Left ventricle myocardium inferior (tissue), 1 donor: ENCODE data around the gene GADD45A. TPM values are rescaled to one million over a fixed set of nuclear protein-coding genes. Genes with fewer than 3 reads are reported as not detected.
A peak's percentile ranks its signal among the peaks of the same experiment; 100 is the strongest.

Source experiments
- DNase-seq: peaks from one replicate; pipeline ENCODE4 v3.0.0-alpha.2; 2020
- H3K27ac ChIP-seq: fragments of 200-600 bp; replicated peaks from 2 replicates; pipeline ENCODE4 v1.8.0; 2021
- H3K27me3 ChIP-seq: fragments of 200-600 bp; 2 replicates; pipeline ENCODE4 v1.8.0; 2021; ENCODE audit warnings: low read depth
- H3K36me3 ChIP-seq: fragments of 200-600 bp; 2 replicates; pipeline ENCODE4 v1.8.0; 2021
- H3K4me1 ChIP-seq: fragments of 200-600 bp; 2 replicates; pipeline ENCODE4 v1.8.0; 2021
- H3K4me3 ChIP-seq: fragments of 200-600 bp; 2 replicates; pipeline ENCODE4 v1.8.0; 2021; ENCODE audit warnings: mild to moderate bottlenecking, moderate library complexity
- H3K9me3 ChIP-seq: fragments of 200-600 bp; replicated peaks from 2 replicates; pipeline ENCODE4 v1.8.0; 2021
- intact Hi-C: fragments of 100-400 bp; cut with micrococcal nuclease; formaldehyde crosslinking; loops from one replicate; pipeline ENCODE4 v1.11.0; 2022
- total RNA-seq: library from RNA; stranded (reverse); fragmentation: NEBNext Ultra II Directional; extraction: Animal tissue kit (Norgen Biotek cat#: 25700); gene quantifications from one replicate; pipeline ENCODE4 v1.2.1, GENCODE V29; 2021
- TF ChIP-seq, protein P1 (sequence below): fragments of 200-600 bp; IDR thresholded peaks from 2 replicates; pipeline ENCODE4 v1.8.0; 2021; ENCODE audit warnings: antibody characterized with exemption, mild to moderate bottlenecking, borderline replicate concordance
- donor health status: DM: no; HTN: yes; CAD: no; lungs with severe emphysema.

Gene GADD45A
- total RNA-seq, 1 donor from 2014 or later: 65.0 TPM

DNA sequence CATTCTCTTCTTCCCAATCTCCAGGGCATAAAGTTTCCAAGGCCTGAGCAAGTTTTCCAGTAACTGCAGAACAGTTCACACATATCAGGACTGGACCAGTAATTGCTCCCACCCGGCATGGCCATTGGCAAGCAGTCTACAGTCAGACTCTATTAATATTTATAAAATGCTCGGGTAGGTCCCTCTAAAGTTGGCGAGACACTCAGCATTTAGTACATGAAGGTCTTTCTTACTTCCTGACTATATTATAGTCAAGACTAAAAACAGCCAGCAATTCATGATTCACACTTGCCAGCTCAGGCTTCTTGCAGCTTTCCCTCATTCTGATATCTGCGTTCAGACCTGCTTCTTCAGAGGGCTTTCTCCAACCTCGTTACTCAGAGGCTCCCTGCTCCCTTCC, 25.4 kb downstream of the GADD45A start:
- no peak overlapping the region for H3K4me3 ChIP-seq
- peak overlapping the region; percentile 44 for H3K27ac ChIP-seq
- peaks cover 73% of the 10 kb centered on the region for H3K4me1 ChIP-seq
- H3K27me3 ChIP-seq: no peaks in the 10 kb centered on the region
- TF ChIP-seq, protein P1, sequence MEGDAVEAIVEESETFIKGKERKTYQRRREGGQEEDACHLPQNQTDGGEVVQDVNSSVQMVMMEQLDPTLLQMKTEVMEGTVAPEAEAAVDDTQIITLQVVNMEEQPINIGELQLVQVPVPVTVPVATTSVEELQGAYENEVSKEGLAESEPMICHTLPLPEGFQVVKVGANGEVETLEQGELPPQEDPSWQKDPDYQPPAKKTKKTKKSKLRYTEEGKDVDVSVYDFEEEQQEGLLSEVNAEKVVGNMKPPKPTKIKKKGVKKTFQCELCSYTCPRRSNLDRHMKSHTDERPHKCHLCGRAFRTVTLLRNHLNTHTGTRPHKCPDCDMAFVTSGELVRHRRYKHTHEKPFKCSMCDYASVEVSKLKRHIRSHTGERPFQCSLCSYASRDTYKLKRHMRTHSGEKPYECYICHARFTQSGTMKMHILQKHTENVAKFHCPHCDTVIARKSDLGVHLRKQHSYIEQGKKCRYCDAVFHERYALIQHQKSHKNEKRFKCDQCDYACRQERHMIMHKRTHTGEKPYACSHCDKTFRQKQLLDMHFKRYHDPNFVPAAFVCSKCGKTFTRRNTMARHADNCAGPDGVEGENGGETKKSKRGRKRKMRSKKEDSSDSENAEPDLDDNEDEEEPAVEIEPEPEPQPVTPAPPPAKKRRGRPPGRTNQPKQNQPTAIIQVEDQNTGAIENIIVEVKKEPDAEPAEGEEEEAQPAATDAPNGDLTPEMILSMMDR: no peak
- DNase-seq: no peak
- H3K9me3 ChIP-seq: no peaks in the 10 kb centered on the region
- peaks cover 8% of the 10 kb centered on the region for H3K36me3 ChIP-seq
- intact Hi-C loops: no loop called here

DNA sequence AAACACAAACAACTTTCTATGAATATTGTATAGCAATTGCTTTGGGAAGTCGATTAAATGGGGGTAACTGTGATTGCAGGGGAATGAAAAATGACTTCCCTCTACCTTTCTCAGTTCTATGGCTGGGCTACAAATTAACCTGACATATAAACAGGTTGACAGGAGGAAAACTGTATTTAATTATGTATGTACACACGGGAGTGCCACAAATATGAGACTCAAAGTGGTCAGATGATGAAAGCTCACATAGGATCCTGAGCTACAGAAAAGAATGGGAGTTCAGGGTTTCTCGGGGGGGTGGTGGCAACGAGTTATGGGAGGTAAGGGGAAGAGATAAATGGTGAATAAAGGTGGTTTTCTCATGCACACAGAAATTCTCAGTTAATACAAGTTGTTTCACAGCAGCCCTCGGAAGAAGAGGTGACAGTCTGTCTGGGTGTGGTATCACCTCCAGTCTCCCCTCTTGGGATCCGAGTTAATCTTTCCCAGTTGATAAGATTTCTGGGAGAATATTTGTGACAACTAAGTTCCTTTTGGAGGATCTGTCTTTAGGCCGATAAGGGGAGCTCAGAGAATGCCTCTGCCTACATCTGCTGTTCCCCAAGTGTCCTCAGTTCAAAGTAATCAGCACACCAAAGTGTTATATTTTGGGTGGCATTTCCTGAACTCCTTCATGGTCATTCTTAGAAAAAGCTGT, 26.3 kb downstream of the GADD45A start:
- Histone ChIP-seq H3K36me3 (no peaks in the 10 kb centered on the region), H3K4me3 (no peak overlapping the region), H3K27ac (peak overlapping the region; percentile 44), H3K27me3 (no peaks in the 10 kb centered on the region), H3K9me3 (no peaks in the 10 kb centered on the region), H3K4me1 (peaks cover 68% of the 10 kb centered on the region)
- TF ChIP-seq, protein P1: no peak
- intact Hi-C loops: no loop called here
- no peak for DNase-seq

GRCh38 chr1:67711855-67712212, 26.8 kb downstream of the GADD45A start:
- TF ChIP-seq, protein P1: no peak
- intact Hi-C loops: no loop called here
- Histone ChIP-seq H3K9me3 (no peaks in the 10 kb centered on the region), H3K4me1 (peaks cover 65% of the 10 kb centered on the region), H3K27ac (no peak overlapping the region), H3K36me3 (no peaks in the 10 kb centered on the region), H3K4me3 (no peak overlapping the region), H3K27me3 (no peaks in the 10 kb centered on the region)
- no peak for DNase-seq

- TF ChIP-seq, protein P1: no peak
- DNase-seq: no peak
- Histone ChIP-seq H3K9me3 (no peaks in the 10 kb centered on the region), H3K36me3 (no peaks in the 10 kb centered on the region), H3K4me3 (no peak overlapping the region), H3K27ac (no peak overlapping the region), H3K4me1 (peaks cover 66% of the 10 kb centered on the region), H3K27me3 (no peaks in the 10 kb centered on the region)
- intact Hi-C loops: no loop called here
Measured at GRCh38 chr1:67713057-67713846, 28.3 kb downstream of the GADD45A start.

- Histone ChIP-seq H3K27ac (no peak overlapping the region), H3K4me1 (peaks cover 73% of the 10 kb centered on the region), H3K36me3 (no peaks in the 10 kb centered on the region), H3K27me3 (no peaks in the 10 kb centered on the region), H3K4me3 (no peak overlapping the region), H3K9me3 (no peaks in the 10 kb centered on the region)
- TF ChIP-seq, protein P1: no peak
- DNase-seq: no peak
- intact Hi-C loops: no loop called here
Measured at GRCh38 chr1:67715819-67716218, 30.8 kb downstream of the GADD45A start.
